GM21423 (cell line): ENCODE results near the gene MAPKAP1.

ENCODE experiments used
- ATAC-seq: cut with Tn5 transposase; IDR thresholded peaks from one replicate; pipeline ENCODE4 v1.9.1; 2021; ENCODE audit warnings: mild to moderate bottlenecking, moderate library complexity; ENCODE audit not compliant: unreplicated experiment

MAPKAP1 gene

DNA sequence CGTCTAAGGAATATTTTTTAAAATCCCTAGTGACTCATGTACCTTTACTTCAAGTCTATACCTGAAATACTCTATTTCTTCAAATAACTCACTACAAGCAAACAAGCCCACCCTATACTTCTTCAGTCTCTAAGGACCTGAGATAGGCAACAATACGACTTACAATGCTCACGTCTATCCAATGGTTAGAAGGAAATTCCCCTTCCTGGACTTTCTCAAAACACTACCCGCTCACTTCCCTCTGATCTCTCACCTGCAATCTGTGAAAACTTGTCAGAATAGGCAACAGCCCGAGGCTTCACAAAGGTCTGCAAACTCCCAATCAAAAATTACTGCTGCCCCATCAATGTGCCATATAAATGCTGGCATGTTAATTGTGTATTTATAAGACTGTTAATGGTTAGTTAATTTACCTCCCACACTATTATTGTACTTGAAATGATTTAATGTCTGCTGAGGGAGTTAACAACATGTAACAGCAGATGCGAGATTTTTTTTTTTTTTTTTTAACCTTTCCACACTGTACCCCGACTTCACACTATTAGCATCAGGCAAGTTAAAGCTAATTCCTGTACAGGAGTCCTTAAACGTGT is 27.3 kb downstream of the MAPKAP1 start:
- ATAC-seq = no peak

- ATAC-seq = no peak
Measured at GRCh38 chr9:125674981-125675973, 31.7 kb downstream of the MAPKAP1 start.

DNA sequence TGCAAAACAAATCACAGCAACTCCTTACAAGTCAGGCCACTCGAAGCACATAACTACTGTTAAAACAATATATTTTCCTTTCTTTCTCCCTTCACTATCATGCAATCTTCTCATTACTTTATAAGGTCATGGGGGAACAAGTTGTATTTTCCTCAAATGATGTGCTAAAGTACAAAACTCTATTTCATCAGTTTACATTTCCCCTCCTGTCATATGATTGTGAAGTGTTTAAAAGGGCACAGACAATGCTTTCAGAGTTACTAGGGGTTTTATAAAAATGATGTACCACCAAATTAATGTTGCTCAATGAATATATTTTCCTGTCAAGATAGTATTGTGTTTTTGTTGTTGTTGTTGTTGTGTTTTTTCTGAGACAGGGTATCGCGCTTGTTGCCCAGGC is 34.1 kb downstream of the MAPKAP1 start:
- ATAC-seq = no peak

DNA sequence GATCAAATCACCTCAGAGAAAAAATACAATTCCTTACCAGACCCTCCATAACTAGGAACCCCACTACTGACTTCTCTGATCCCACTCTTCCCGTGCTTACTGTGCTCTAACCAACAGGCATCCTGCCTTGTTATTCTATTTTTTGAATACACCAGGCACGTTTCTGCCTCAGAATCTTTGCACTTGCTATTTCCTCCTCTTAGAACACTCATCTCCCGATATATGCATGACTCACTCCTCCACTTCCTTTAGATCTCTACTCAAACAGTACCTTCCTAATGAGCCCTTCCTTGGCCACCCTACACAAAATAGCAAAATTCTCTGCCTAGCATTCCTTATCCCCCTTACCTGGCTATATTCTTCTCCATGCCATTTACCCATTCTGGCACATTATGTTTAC is 43.9 kb downstream of the MAPKAP1 start:
- ATAC-seq = no peak

GRCh38 chr9:125660557-125660956 is 46.5 kb downstream of the MAPKAP1 start:
- no peak for ATAC-seq

DNA sequence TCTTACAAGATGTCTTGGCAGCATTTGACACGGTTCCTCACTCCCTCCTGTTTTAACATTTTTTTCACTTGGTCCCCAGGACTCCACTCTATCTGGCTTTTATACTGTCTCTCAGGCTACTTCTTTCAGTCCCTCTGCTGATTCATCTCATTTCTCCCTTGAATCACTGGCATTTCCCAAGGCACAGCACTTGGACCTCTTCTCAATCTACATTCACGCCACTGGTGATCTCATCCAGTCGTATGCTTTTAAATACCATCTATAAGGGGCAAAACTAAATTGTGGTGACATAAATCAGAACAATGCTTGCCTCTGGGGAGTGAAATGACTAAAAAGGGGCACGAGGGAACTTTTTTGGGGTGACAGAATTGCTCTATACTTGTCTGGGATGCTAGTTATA is 47.1 kb downstream of the MAPKAP1 start:
- ATAC-seq = no peak

DNA sequence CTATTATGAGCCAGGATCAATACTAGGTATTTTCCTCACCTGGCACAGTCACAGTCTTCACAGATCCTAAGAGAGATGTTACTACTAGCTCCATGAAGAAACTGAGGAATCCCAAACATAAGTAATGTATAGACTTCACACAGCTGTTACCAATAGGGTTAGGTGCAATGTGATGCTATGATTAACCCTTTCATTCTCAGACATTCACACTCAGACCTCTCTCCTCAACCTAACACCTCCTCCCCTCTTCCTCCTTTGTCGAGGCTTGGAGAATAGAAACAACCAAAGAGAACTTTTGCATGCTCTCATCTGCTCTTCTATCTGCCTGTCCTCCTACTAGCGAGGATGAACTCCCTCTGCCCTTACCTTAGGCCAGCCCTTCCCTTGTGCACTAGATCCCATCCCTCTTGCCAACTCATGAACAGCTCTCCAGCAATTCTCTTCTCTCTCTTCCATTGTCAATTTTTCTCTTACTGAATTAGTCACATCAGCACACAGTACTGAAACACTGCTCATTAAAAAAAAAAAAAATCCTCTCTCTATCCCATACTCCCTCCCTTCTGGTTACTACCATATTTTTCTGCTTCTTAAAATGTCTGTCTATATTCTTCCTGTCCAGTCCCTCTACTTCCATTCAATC is 47.7 kb downstream of the MAPKAP1 start:
- no peak for ATAC-seq

GRCh38 chr9:125656560-125656959 is 50.4 kb downstream of the MAPKAP1 start:
- ATAC-seq = no peak

GRCh38 chr9:125655691-125656410 is 51.2 kb downstream of the MAPKAP1 start:
- no peak for ATAC-seq

GRCh38 chr9:125655066-125655633 is 51.9 kb downstream of the MAPKAP1 start:
- ATAC-seq = no peak

DNA sequence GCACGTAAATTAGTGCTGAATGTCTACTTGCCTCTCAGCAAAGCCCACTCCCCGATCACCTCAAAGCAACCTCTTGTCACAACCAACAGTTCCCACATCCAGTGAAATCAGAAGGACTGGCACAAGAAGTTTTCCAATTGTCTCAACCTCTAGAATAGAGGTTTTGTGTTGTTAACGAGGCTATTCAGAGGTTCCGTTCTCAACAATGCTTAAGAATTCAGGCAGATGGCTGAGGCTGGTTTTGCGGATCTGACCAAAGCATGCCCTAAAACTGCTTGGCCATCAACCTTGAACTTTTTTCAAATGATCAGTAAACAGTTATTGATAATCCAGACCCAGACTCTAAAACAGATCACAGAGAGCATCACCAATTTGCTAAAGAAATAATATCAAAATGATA is 52.9 kb downstream of the MAPKAP1 start:
- no peak for ATAC-seq

- no peak for ATAC-seq
Measured at GRCh38 chr9:125653325-125653724, 53.7 kb downstream of the MAPKAP1 start.

DNA sequence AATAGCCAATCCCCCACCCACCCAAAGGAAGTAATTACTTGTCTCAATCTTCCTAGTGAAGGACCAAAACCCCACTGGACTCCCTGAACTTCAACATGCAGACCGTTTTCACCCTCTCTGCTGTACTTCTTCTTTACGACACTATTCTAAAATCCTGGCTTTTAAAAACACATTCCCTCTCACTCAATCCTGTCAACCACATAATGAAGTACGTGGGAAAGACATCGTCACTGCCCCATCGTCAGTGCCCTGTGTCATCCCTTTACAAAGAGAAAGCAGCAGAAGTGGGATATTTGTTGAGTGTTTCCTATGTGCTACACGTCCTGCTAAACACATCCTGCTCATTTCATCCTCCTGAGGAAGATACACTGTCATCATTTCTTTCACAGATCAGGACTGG is 54.2 kb downstream of the MAPKAP1 start:
- ATAC-seq = no peak

GRCh38 chr9:125652233-125652594 is 54.8 kb downstream of the MAPKAP1 start:
- ATAC-seq = no peak

DNA sequence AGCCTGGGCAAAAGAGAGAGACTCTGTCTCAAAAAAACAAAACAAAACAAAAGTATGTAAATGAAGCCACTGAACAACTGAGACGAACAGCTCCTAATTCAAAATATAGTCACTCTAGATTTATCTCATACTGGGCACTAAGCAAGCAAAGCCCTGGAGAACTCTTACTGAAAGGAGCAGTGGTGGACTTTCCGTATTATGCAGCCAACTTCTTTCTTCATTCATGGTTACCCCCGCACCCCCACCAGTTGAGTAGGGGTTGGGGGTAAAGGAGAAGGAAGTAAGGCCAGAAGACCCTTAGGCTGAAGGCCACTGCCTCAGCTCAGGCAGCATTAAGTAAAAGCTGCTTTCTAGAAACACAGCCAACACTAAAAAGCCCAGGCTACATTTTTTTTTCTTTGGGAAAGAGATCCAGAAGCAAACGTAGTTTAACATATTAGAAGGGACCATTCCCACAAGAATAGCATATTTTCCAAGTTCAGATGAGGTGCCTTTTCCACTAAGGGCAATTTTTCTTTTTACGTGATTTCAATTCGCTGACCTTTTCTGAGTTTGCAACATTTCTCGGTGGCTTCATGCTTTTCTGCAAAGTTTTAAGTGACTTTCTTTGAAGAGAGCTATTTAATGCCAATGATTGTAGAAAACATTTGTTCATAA is 55.3 kb downstream of the MAPKAP1 start:
- ATAC-seq = no peak

- ATAC-seq = peak; percentile 70
Measured at GRCh38 chr9:125650271-125650737, 56.7 kb downstream of the MAPKAP1 start.

DNA sequence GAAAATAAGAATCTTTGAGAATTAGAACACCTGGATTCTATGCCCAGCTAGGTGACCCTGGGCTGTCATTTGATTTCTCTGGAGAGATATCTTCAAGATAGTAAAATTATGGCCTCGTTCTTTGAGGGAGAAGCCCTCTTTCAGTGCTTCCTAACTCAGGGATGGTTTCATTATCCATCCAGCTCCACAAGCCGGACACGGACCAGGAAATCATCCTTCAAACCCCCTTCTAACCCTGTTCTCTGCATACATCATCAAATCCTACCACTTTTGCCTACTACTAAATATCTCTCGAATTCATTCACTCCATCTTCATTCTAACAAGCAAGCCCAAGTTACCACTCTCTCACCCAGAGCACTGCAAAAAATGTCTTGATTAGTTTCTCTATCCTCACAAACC is 57.2 kb downstream of the MAPKAP1 start:
- no peak for ATAC-seq

- ATAC-seq = no peak
Measured at GRCh38 chr9:125649315-125649714, 57.7 kb downstream of the MAPKAP1 start.

DNA sequence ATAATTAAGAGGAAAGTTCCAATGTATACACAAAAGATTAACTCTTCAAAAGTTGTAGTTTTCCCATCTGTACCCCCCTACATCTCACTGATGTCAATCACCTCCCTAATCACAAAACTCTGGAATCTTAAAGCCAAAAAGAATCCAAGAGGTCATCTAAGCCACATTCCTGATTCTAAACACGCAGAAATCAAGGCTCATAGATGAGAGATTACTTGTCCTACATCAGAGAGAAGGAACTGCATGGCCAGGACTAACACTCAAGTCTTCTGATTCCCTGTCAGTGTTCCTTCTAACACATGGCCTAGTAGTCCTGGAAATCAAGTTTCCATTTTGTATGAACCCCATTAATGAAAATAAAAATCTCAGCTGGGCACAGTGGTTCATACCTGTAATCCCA is 58.7 kb downstream of the MAPKAP1 start:
- ATAC-seq = no peak

DNA sequence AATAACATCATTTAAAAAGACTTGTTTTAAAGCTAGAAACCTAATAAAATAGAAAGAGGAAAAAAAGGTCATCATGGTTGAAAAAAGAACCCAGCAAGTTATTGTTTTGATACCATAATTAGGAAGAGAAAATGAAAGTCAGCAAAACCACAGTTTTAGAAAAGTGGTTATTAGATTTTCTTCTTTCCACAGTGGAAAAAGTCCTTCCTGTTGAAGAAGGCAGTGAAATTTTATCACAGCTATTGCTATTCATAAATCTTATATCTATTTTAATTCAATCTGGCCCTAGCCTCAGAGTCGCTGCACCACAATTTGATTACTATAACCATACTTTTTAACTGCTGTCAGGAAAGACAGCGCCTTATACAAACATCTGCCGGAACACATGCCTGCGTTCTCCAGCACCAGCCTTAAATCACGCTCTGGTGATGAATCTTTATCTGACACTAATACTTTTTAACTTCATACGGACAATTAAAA is 60.3 kb downstream of the MAPKAP1 start:
- no peak for ATAC-seq
